HG02678 (cell line): ENCODE measurements around the gene STUB1.

Source experiments
- ATAC-seq: cut with Tn5 transposase; IDR thresholded peaks from one replicate; pipeline ENCODE4 v1.9.1; 2021; ENCODE audit warnings: mild to moderate bottlenecking, moderate library complexity; ENCODE audit not compliant: unreplicated experiment

Gene STUB1

GRCh38 chr16:643050-643368, 37.2 kb upstream of the STUB1 start:
- no peak for ATAC-seq

GRCh38 chr16:644556-644955, 35.7 kb upstream of the STUB1 start:
- no peak for ATAC-seq

- ATAC-seq = no peak
Observed at GRCh38 chr16:645852-646678, 34.1 kb upstream of the STUB1 start.

GRCh38 chr16:646679-647172, 33.5 kb upstream of the STUB1 start:
- ATAC-seq = no peak

GRCh38 chr16:647173-647902, 32.9 kb upstream of the STUB1 start:
- no peak for ATAC-seq

- no peak for ATAC-seq
Observed at GRCh38 chr16:648071-648780, 32.0 kb upstream of the STUB1 start.

- ATAC-seq = peak; percentile 82
Observed at GRCh38 chr16:648781-649589, 31.2 kb upstream of the STUB1 start, which contains the start of gene WDR90. WDR90 (plus strand) TSS chr16:649365; CDS start chr16:649417, 52 bp downstream.

GRCh38 chr16:649631-650030, 30.6 kb upstream of the STUB1 start:
- peak; percentile 12 for ATAC-seq

GRCh38 chr16:651844-652243, 28.4 kb upstream of the STUB1 start:
- ATAC-seq = no peak

GRCh38 chr16:652454-653305, 27.5 kb upstream of the STUB1 start:
- ATAC-seq = no peak

- ATAC-seq = no peak
Observed at GRCh38 chr16:654034-654433, 26.2 kb upstream of the STUB1 start.

- no peak for ATAC-seq
Observed at GRCh38 chr16:657487-657886, 22.7 kb upstream of the STUB1 start.

- ATAC-seq = no peak
Observed at GRCh38 chr16:658679-659571, 21.3 kb upstream of the STUB1 start.

- ATAC-seq = no peak
Observed at GRCh38 chr16:659618-660017, 20.6 kb upstream of the STUB1 start.

GRCh38 chr16:660132-660458, 20.1 kb upstream of the STUB1 start:
- ATAC-seq = no peak

GRCh38 chr16:660459-661183, 19.6 kb upstream of the STUB1 start:
- ATAC-seq = peak; percentile 64

GRCh38 chr16:661184-661821, 18.9 kb upstream of the STUB1 start:
- ATAC-seq = no peak

GRCh38 chr16:662095-662494, 18.1 kb upstream of the STUB1 start:
- no peak for ATAC-seq
